Natural killer cell (primary cell): ENCODE results near the gene CHST9. TPM values are rescaled to one million over a fixed set of nuclear protein-coding genes. Genes with fewer than 3 reads are reported as not detected.
"Not testable (repeated sequence)": the region's sequence is repeated elsewhere in the genome, so short reads cannot be mapped to it uniquely, and the experiment has no call there.

Experiments used
- ATAC-seq, 3 donors: fragments of 150-1000 bp in 2 of 3; fragments of 200-7000 bp in 1 of 3; cut with Tn5 transposase; 1 replicate in 1 of 3; 2 replicates in 2 of 3; pipeline ENCODE4 v1.10.0; 2021; ENCODE audit warnings: mild to moderate bottlenecking in 2 of 3, moderate library complexity in 2 of 3
- DNase-seq, 2 donors: peaks; one replicate each; pipeline versions ENCODE4 v3.0.0 to v3.0.0-alpha.2; 2013 to 2021; ENCODE audit warnings: mixed read lengths in 1 of 2
- H3K27ac ChIP-seq: one replicate; pipeline ENCODE4 v1.5.1; 2013; ENCODE audit warnings: mild to moderate bottlenecking, low read length
- H3K27me3 ChIP-seq: one replicate; pipeline ENCODE4 v1.6.1; 2013; ENCODE audit warnings: low read length; ENCODE audit not compliant: control insufficient read depth, insufficient read depth
- H3K36me3 ChIP-seq: one replicate; pipeline ENCODE4 v1.6.1; 2013; ENCODE audit warnings: low read length; ENCODE audit not compliant: control insufficient read depth, insufficient read depth
- H3K4me1 ChIP-seq: one replicate; pipeline ENCODE4 v1.6.1; 2013; ENCODE audit warnings: low read length; ENCODE audit not compliant: control insufficient read depth, insufficient read depth
- H3K4me3 ChIP-seq: one replicate; pipeline ENCODE4 v1.5.1; 2013; ENCODE audit warnings: low read length
- H3K9me3 ChIP-seq: one replicate; pipeline ENCODE4 v1.6.1; 2013; ENCODE audit warnings: low read length; ENCODE audit not compliant: control insufficient read depth, insufficient read depth
- H3K27ac Mint-ChIP-seq, 2 donors: one replicate each; pipeline ENCODE4 v1.8.0; 2022; ENCODE audit warnings: mild to moderate bottlenecking in 2 of 2, mixed read lengths in 2 of 2, moderate library complexity in 1 of 2
- H3K27me3 Mint-ChIP-seq, 2 donors: one replicate each; pipeline ENCODE4 v1.8.0; 2022; ENCODE audit warnings: low read depth in 2 of 2, mixed read lengths in 2 of 2
- H3K36me3 Mint-ChIP-seq: one replicate; pipeline ENCODE4 v1.8.0; 2022; ENCODE audit warnings: mixed read lengths
- H3K4me1 Mint-ChIP-seq, 2 donors: one replicate each; pipeline ENCODE4 v1.8.0; 2022; ENCODE audit warnings: mixed read lengths in 2 of 2
- H3K4me3 Mint-ChIP-seq: one replicate; pipeline ENCODE4 v1.8.0; 2022; ENCODE audit warnings: mild to moderate bottlenecking, moderate library complexity, mixed read lengths
- H3K9me3 Mint-ChIP-seq, 2 donors: one replicate each; pipeline ENCODE4 v1.8.0; 2022; ENCODE audit warnings: mixed read lengths in 2 of 2
- WGBS: methylation state at CpG from one replicate; pipeline ENCODE4 v1.1.7; 2013; ENCODE audit warnings: missing lambda C conversion rate; ENCODE audit not compliant: insufficient coverage; 5-methylcytosine and 5-hydroxymethylcytosine counted together
- intact Hi-C: fragments of 100-400 bp; cut with micrococcal nuclease; formaldehyde crosslinking; loops from one replicate; pipeline ENCODE4 v1.14.2; 2022
- total RNA-seq, 4 donors: library from RNA; stranded (reverse); fragments of 120-200 nt in 1 of 4; gene quantifications; one replicate each; pipeline versions ENCODE4 v1.2.3 to v1.2.4, GENCODE V29; 2013 to 2022
- TF ChIP-seq, protein P1 (sequence below): fragments of 200-600 bp; IDR thresholded peaks from one replicate; pipeline ENCODE4 v1.8.0; 2022; ENCODE audit warnings: antibody characterized with exemption

The CHST9 gene, protein sequence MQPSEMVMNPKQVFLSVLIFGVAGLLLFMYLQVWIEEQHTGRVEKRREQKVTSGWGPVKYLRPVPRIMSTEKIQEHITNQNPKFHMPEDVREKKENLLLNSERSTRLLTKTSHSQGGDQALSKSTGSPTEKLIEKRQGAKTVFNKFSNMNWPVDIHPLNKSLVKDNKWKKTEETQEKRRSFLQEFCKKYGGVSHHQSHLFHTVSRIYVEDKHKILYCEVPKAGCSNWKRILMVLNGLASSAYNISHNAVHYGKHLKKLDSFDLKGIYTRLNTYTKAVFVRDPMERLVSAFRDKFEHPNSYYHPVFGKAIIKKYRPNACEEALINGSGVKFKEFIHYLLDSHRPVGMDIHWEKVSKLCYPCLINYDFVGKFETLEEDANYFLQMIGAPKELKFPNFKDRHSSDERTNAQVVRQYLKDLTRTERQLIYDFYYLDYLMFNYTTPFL
- total RNA-seq: not detected
- not detected for total RNA-seq (2013)

- Histone ChIP-seq H3K36me3 (no peaks in the 10 kb centered on the region), H3K9me3 (no peaks in the 10 kb centered on the region), H3K27me3 (peaks cover 8% of the 10 kb centered on the region), H3K4me3 (no peak within 1 kb of the TSS), H3K27ac (no peak within 1 kb of the TSS), H3K4me1 (no peaks in the 10 kb centered on the region)
- Mint-ChIP-seq H3K27me3 (peaks cover 14 to 20% of the 10 kb centered on the region in 2 donors), H3K4me1 (no peaks in the 10 kb centered on the region), H3K27ac (no peak within 1 kb of the TSS), H3K9me3 (peaks cover 0 to 6% of the 10 kb centered on the region in 2 donors), H3K4me3 (no peak within 1 kb of the TSS), H3K36me3 (peaks cover 8% of the 10 kb centered on the region)
- intact Hi-C loops: no loop called here
- WGBS: 3% methylated on average over 49 of the region's 67 CpGs
- no peak for DNase-seq
- TF ChIP-seq, protein P1, sequence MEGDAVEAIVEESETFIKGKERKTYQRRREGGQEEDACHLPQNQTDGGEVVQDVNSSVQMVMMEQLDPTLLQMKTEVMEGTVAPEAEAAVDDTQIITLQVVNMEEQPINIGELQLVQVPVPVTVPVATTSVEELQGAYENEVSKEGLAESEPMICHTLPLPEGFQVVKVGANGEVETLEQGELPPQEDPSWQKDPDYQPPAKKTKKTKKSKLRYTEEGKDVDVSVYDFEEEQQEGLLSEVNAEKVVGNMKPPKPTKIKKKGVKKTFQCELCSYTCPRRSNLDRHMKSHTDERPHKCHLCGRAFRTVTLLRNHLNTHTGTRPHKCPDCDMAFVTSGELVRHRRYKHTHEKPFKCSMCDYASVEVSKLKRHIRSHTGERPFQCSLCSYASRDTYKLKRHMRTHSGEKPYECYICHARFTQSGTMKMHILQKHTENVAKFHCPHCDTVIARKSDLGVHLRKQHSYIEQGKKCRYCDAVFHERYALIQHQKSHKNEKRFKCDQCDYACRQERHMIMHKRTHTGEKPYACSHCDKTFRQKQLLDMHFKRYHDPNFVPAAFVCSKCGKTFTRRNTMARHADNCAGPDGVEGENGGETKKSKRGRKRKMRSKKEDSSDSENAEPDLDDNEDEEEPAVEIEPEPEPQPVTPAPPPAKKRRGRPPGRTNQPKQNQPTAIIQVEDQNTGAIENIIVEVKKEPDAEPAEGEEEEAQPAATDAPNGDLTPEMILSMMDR: no peak
- no peak for ATAC-seq
Measured at GRCh38 chr18:27185025-27185763, at the start of gene CHST9. Gene CHST9 (minus strand): TSS chr18:27185308. CDS start chr18:27142809, 42,499 bp downstream.

DNA sequence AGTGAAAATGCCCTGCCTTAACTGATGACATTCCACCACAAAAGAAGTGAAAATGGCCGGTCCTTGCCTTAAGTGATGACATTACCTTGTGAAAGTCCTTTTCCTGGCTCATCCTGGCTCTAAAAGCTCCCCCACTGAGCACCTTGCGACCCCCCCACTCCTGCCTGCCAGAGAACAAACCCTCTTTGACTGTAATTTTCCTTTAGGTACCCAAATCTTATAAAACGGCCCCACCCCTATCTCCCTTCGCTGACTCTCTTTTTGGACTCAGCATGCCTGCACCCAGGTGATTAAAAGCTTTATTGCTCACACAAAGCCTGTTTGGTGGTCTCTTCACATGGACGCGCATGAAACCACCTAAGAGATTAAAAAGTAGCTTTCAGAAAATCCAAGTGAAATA lies 47.2 kb upstream of the CHST9 start:
- H3K36me3 Mint-ChIP-seq, DNase-seq, intact Hi-C loops, H3K4me1 ChIP-seq, H3K4me1 Mint-ChIP-seq, H3K4me3 Mint-ChIP-seq, H3K27me3 ChIP-seq, ATAC-seq, H3K9me3 Mint-ChIP-seq, H3K27ac Mint-ChIP-seq, H3K9me3 ChIP-seq, H3K36me3 ChIP-seq, H3K27ac ChIP-seq, H3K4me3 ChIP-seq, H3K27me3 Mint-ChIP-seq: not testable (repeated sequence)
- WGBS: 73% methylated on average over 6 of the region's 6 CpGs

DNA sequence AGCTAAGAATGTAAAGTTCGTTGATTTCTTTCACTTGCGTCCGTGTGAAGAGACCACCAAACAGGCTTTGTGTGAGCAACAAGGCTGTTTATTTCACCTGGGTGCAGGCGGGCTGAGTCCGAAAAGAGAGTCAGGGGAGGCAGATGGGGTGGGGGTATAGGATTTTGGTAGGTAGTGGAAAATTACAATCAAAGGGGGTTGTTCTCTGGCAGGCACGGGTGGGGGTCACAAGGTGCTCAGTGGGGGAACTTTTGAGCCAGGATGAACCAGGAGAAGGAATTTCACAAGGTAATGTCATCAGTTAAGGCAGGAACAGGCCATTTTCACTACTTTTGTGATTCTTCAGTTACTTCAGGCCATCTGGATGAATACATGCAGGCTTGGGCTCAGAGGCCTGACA lies 46.6 kb upstream of the CHST9 start:
- H3K4me1 ChIP-seq, H3K4me1 Mint-ChIP-seq, H3K27ac ChIP-seq, H3K9me3 Mint-ChIP-seq, DNase-seq, ATAC-seq, H3K27me3 ChIP-seq, H3K4me3 ChIP-seq, H3K36me3 ChIP-seq, H3K27ac Mint-ChIP-seq, intact Hi-C loops, H3K27me3 Mint-ChIP-seq, H3K36me3 Mint-ChIP-seq, H3K4me3 Mint-ChIP-seq, H3K9me3 ChIP-seq: not testable (repeated sequence)
- 57% methylated on average over 6 of the region's 6 CpGs for WGBS

- WGBS: 74% methylated on average over 4 of the region's 5 CpGs
- H3K36me3 Mint-ChIP-seq, H3K27me3 ChIP-seq, H3K27ac Mint-ChIP-seq, H3K36me3 ChIP-seq, H3K4me1 Mint-ChIP-seq, ATAC-seq, H3K4me1 ChIP-seq, intact Hi-C loops, DNase-seq, H3K27me3 Mint-ChIP-seq, H3K4me3 ChIP-seq, H3K27ac ChIP-seq, H3K9me3 Mint-ChIP-seq, H3K4me3 Mint-ChIP-seq, H3K9me3 ChIP-seq: not testable (repeated sequence)
Measured at GRCh38 chr18:27231221-27231620, 46.1 kb upstream of the CHST9 start.

GRCh38 chr18:27227721-27228120 lies 42.6 kb upstream of the CHST9 start:
- WGBS: 100% methylated on average over 1 of the region's 1 CpG
- ATAC-seq (no peak), DNase-seq (no peak)
- H3K27ac Mint-ChIP-seq: no peak overlapping the region
- no peak overlapping the region for H3K4me3 ChIP-seq
- H3K4me1 ChIP-seq: no peaks in the 10 kb centered on the region
- no peaks in the 10 kb centered on the region for H3K9me3 ChIP-seq
- intact Hi-C loops: no loop called here
- TF ChIP-seq, protein P1: no peak
- peaks cover 11 to 13% of the 10 kb centered on the region in 2 donors for H3K9me3 Mint-ChIP-seq
- H3K4me3 Mint-ChIP-seq: no peak overlapping the region
- no peaks in the 10 kb centered on the region for H3K4me1 Mint-ChIP-seq
- no peaks in the 10 kb centered on the region for H3K36me3 ChIP-seq
- no peak overlapping the region for H3K27ac ChIP-seq
- no peaks in the 10 kb centered on the region for H3K27me3 ChIP-seq
- no peaks in the 10 kb centered on the region for H3K36me3 Mint-ChIP-seq
- no peaks in the 10 kb centered on the region for H3K27me3 Mint-ChIP-seq
